ENCODE data around the gene VASP. TPM values are rescaled to one million over a fixed set of nuclear protein-coding genes. Genes with fewer than 3 reads are reported as not detected.

The VASP gene
- total and polyA plus RNA-seq, 9 of the 15 experiments (the other 6 are each of a cell fraction or from before 2014, with no cell fraction given), result 16.7 to 261 (median 112) TPM

DNA sequence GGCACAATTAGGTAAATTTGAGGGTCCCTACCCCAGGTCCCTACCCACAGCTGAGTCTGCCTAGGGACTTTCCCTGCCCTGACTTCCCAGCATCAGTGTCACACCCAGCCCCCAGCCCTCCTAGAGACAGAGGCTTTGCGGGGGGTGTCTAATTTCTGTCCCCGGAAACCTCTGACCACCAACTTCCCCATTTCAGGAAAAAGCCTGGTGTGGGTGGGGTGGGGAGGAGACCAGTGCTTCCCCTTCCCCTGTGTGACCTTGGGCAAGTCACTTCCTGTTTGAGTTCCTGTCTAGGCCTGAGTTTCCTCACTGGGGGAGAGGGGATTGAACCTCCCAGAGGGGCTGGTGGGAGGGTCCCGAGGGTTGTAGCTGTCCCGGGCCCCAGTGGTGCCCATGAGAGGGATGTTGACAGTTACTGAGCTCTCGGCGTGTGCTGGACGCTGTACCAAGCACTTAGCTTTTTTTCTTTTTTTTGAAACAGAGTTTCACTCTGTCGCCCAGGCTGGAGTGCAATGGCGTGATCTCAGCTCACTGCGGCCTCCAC is 7.9 kb downstream of the VASP start (continued):
- peak; percentile 67; the same call in 1 of the 2 replicates for TF ChIP-seq MTA1 (IDR thresholded peaks at IDR 0.05; ENCODE audit: borderline replicate concordance)
- TF ChIP-seq, protein P1, sequence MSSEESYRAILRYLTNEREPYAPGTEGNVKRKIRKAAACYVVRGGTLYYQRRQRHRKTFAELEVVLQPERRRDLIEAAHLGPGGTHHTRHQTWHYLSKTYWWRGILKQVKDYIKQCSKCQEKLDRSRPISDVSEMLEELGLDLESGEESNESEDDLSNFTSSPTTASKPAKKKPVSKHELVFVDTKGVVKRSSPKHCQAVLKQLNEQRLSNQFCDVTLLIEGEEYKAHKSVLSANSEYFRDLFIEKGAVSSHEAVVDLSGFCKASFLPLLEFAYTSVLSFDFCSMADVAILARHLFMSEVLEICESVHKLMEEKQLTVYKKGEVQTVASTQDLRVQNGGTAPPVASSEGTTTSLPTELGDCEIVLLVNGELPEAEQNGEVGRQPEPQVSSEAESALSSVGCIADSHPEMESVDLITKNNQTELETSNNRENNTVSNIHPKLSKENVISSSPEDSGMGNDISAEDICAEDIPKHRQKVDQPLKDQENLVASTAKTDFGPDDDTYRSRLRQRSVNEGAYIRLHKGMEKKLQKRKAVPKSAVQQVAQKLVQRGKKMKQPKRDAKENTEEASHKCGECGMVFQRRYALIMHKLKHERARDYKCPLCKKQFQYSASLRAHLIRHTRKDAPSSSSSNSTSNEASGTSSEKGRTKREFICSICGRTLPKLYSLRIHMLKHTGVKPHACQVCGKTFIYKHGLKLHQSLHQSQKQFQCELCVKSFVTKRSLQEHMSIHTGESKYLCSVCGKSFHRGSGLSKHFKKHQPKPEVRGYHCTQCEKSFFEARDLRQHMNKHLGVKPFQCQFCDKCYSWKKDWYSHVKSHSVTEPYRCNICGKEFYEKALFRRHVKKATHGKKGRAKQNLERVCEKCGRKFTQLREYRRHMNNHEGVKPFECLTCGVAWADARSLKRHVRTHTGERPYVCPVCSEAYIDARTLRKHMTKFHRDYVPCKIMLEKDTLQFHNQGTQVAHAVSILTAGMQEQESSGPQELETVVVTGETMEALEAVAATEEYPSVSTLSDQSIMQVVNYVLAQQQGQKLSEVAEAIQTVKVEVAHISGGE (CRISPR knock-in tag; IDR thresholded peaks at IDR 0.05), result peak in 1 of 3 experiments; percentile 91; a peak in 3 of 6 replicates
- no peak for TF ChIP-seq ZNF274 (IDR thresholded peaks at IDR 0.05; ENCODE audit: borderline replicate concordance, low read depth, low read length)
- TF ChIP-seq MCM3 (IDR thresholded peaks at IDR 0.05), result no peak
- peak in 1 of 2 experiments; percentile 68; a peak in 1 of 4 replicates for TF ChIP-seq SRF (CRISPR knock-in tag; IDR thresholded peaks at IDR 0.05)
- TF ChIP-seq TEAD4 (IDR thresholded peaks at IDR 0.05; ENCODE audit: low read length), result peak; percentile 23; the same call in 1 of the 2 replicates
- no peak for TF ChIP-seq TEAD4 (CRISPR knock-in tag; IDR thresholded peaks at IDR 0.05; ENCODE audit: borderline replicate concordance)
- peak; percentile 80; the same call in 1 of the 2 replicates for TF ChIP-seq LCOR (CRISPR knock-in tag; IDR thresholded peaks at IDR 0.05)
- no peak for TF ChIP-seq CEBPG (CRISPR knock-in tag; IDR thresholded peaks at IDR 0.05)
- TF ChIP-seq CEBPG (tag; conservative IDR thresholded peaks at IDR 0.05 in 1 of 2, IDR thresholded peaks at IDR 0.05 in 1 of 2), result no peak
- TF ChIP-seq SMARCE1 (IDR thresholded peaks at IDR 0.05), result peak; percentile 79; the same call in 1 of the 2 replicates
- TF ChIP-seq NR2C1 (IDR thresholded peaks at IDR 0.05), result peak; percentile 64; the same call in 1 of the 2 replicates
- TF ChIP-seq NR2C1 (tag; IDR thresholded peaks at IDR 0.05), result peak; percentile 42
- TF ChIP-seq HDAC2 (IDR thresholded peaks at IDR 0.05), result peak; percentile 2; the same call in 1 of the 2 replicates
- TF ChIP-seq, protein P2, sequence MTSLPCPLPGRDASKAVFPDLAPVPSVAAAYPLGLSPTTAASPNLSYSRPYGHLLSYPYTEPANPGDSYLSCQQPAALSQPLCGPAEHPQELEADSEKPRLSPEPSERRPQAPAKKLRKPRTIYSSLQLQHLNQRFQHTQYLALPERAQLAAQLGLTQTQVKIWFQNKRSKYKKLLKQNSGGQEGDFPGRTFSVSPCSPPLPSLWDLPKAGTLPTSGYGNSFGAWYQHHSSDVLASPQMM (CRISPR knock-in tag; IDR thresholded peaks at IDR 0.05), result no peak
- TF ChIP-seq, protein P3, sequence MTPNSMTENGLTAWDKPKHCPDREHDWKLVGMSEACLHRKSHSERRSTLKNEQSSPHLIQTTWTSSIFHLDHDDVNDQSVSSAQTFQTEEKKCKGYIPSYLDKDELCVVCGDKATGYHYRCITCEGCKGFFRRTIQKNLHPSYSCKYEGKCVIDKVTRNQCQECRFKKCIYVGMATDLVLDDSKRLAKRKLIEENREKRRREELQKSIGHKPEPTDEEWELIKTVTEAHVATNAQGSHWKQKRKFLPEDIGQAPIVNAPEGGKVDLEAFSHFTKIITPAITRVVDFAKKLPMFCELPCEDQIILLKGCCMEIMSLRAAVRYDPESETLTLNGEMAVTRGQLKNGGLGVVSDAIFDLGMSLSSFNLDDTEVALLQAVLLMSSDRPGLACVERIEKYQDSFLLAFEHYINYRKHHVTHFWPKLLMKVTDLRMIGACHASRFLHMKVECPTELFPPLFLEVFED (CRISPR knock-in tag; conservative IDR thresholded peaks at IDR 0.05), result 0 out of 2 replicates have a peak, but pooled peaks have one; percentile 13
- TF ChIP-seq EP300 (IDR thresholded peaks at IDR 0.05; ENCODE audit: low read length), result peak; percentile 63

Measured in K562 (cell line).